Fibroblast of skin of left biceps (primary cell): ENCODE results near the gene LMBRD1.
"Not testable (repeated sequence)": the region's sequence is repeated elsewhere in the genome, so short reads cannot be mapped to it uniquely, and the experiment has no call there.

Experiments used
- DNase-seq, 2 experiments: peaks; one replicate each; pipeline ENCODE4 v3.0.0-alpha.2; 2013; ENCODE audit warnings: low read depth in 2 of 2

The LMBRD1 gene

GRCh38 chr6:69796642-69797390, at the start of gene LMBRD1:
LMBRD1 (minus strand) TSS chr6:69797010; CDS start chr6:69796881, 129 bp downstream.
- DNase-seq, result peak; percentile 80 to 82

- DNase-seq, result no peak
Observed at GRCh38 chr6:69846312-69846711, 49.5 kb upstream of the LMBRD1 start.

- no peak for DNase-seq
Observed at GRCh38 chr6:69843189-69843588, 46.4 kb upstream of the LMBRD1 start.

DNA sequence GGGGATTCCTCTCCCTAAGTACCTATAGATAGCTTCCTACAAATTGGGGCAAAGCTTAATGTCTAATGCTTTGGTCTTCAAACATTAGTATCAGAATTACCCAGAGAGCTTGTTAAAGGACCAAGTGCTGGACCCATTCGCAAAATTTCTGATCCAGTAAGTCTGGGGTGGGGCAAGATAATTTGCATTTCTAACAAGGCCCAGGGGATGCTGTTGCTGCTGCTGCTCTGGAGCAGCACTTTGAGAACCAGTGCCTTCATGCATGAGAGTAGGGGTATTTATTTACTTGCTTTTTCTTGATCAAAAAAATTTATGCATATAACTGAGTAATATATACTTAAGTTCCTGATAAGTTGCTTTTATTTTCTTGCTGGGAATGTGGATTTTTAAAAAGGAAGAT, 45.1 kb upstream of the LMBRD1 start:
- no peak for DNase-seq

- peak; percentile 32 to 33 for DNase-seq
Observed at GRCh38 chr6:69835414-69836179, 38.8 kb upstream of the LMBRD1 start.

DNA sequence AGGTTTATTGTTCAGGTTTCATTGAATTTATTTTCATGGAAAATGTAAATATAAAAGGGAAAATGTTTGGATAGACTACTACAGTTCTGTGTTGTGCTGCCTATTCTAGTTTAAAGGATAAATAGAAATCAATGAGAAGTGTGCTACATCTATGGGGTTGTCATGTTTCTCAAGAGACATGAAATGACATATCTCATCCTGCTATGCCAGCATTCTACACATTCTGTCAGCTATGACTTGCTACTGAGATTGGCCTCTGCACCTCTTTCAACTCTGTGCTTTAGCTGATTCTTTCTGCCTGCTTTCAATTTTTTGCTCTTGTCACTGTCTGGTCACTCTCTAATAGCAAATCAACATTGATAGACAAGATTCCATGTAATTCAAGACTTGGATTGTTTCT, 35.7 kb upstream of the LMBRD1 start:
- no peak for DNase-seq

GRCh38 chr6:69827276-69827893, 30.6 kb upstream of the LMBRD1 start:
- DNase-seq, result peak in 1 of 2 experiments; percentile 18

DNA sequence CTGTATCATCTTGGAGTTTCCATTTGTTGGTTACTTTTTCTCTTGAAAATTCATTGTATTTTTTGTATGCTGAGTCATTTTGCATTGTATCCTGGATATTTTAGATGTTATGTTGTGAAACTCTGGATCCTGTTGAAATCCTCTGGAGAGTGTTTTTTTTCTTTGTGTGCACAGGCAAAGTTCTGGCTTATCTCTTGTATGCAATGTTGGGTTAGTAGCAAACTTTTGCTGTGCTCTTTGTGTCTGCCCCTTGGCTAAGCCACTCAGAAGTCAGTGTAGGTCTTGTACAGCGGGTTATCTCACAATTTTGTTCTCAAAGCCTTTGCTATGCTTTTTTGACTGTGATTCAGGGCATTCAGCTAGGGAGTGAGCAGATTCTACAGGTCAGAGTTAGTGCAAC, 29.1 kb upstream of the LMBRD1 start:
- no peak for DNase-seq

DNA sequence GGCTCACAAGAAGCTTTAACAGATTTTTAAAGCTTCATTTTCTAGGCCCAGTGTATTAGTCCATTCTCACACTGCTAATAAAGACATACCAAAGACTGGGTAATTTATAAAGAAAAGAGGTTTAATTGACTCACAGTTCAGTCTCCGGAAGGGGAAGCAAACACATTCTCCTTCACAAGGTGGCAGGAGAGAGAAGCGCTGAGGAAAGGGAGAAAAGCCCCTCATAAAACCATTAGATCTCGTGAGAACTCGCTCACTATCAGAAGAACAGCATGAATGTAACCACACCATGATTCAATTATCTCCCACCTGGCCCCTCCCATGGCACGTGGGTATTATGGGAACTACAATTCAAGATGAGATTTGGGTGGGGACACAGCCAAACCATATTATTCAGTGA, 27.5 kb upstream of the LMBRD1 start:
- not testable (repeated sequence) for DNase-seq

- no peak for DNase-seq
Observed at GRCh38 chr6:69820438-69820837, 23.6 kb upstream of the LMBRD1 start.

DNA sequence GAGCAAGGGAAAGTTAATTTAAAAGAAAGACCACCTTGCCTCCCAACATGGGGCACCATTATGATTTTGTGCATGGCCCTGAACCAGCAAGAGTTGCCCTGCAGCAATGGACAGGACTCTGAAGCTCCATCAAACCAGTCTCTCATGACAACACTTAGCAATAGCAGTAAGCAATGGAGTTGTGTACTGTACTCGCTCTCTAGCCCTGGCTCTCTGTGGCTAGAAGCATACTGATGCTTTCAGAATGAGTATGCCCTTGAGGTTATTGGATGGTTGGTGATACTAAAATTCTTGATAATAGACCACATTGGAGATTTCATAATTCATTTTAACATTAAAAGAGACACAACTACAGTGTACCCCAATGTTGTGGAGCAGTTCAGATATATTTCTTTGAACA, 23.2 kb upstream of the LMBRD1 start:
- no peak for DNase-seq

DNA sequence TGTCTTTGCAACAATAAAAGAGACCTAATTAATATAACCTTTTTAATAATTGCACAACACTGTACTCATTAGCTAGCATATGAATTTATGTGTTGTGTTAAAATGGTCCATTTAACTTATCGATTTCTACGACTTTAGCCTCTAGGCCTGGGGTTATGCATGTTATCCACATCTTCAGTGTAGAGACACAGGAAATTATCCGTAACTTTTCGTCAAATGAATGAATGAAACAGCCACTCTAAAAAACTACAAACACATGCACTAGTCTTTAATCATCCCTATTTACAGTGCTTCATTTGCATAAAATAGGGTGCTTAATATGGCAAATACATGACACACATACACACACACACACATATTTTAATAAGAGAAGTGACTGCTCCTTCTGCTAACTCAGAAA, 22.3 kb upstream of the LMBRD1 start:
- DNase-seq, result no peak

DNA sequence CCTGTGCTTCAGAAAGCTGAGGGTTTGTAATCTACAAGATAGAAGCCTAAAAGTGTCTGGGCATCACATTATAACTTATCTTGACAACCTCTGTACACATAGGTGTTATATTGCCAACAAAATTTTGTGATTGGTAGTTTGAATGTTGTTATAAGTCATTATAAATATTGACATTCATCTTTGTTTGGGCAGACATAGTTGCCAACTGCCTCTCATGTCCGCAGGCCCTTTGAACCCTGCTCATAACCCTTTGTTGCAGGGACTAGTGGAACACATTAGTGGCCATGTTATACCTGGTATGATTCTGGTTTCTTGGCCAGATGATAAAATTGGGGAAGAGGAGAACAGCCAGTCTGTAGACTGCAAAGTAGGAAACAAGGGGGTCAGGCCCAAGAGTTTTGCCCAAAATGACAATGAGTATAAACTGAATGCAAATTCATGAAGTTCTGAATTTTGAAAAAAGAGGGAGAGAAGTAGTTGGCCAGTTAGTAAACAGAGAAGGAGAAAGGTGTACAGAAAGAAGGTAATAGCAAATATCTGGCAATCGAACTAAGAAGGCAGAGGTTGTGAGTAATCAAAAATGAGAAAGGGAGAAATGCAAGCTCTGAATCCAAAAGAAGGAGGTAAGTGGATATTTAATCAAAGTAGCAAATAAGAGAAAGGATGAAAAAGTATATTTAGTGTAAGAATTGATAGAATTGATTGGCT, 21.6 kb upstream of the LMBRD1 start:
- no peak for DNase-seq

- DNase-seq, result no peak
Observed at GRCh38 chr6:69817358-69817757, 20.5 kb upstream of the LMBRD1 start.

DNA sequence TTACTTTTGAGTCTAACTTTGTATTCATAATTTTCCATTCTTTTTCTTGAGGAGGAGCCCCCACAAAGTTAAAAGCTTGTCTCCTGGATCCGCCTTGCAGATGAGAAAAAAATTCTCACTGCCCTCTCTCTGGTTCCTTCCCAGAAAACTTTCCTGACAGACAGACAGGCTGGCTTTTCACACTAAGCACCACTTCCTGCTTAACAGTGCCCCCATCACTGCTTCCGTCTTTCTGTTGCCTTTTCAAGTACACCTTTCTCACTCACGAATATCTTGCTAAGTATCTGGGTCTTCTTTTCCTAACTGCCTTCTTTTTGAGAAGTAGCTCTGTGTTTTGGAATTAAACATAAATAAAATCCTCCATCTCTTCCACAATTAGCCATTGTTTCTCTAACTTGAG, 19.8 kb upstream of the LMBRD1 start:
- no peak for DNase-seq

- no peak for DNase-seq
Observed at GRCh38 chr6:69816026-69816425, 19.2 kb upstream of the LMBRD1 start.

GRCh38 chr6:69813508-69813907, 16.7 kb upstream of the LMBRD1 start:
- no peak for DNase-seq

GRCh38 chr6:69812746-69813427, 16.1 kb upstream of the LMBRD1 start:
- no peak for DNase-seq

GRCh38 chr6:69802995-69803394, 6.2 kb upstream of the LMBRD1 start:
- DNase-seq, result no peak

DNA sequence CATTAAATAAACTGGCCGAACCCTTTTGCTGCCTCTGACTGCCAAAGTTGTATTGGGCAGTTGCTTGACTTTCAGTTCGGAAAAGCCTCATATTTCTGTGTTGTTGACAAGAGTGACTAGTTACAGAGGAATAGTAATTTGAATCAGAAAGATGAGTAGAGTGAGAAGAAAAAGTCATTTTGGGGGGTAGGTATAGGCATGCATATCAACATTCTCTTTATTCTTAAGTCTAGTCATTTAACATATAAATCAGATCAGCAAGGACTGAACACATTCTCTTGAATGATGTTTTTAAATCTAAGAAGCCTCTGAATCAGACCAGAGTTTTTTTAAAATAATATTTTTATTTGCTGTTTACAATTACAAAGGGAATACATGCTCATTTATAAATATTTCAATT, 4.9 kb upstream of the LMBRD1 start:
- DNase-seq, result no peak

GRCh38 chr6:69801225-69801624, 4.4 kb upstream of the LMBRD1 start:
- no peak for DNase-seq

DNA sequence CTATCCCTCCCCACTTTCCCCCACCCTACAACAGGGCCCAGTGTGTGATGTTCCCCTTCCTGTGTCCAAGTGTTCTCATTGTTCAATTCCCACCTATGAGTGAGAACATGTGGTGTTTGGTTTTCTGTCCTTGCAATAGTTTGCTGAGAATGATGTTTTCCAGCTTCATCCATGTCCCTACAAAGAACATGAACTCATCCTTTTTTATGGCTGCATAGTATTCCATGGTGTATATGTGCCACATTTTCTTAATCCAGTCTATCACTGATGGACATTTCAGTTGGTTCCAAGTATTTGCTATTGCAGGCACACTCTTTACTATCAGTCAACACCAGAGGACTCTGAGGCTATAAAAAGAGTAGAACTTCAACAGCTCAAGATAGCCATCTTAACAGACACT, 2.0 kb upstream of the LMBRD1 start:
- not testable (repeated sequence) for DNase-seq
